Type B pancreatic cell (in vitro differentiated cells): ENCODE data around the gene POLD4. TPM values are rescaled to one million over a fixed set of nuclear protein-coding genes. Genes with fewer than 3 reads are reported as not detected.

ENCODE experiments used
- DNase-seq: peaks from one replicate; pipeline ENCODE4 v3.0.0; 2021; ENCODE audit warnings: mixed read lengths; ENCODE audit not compliant: unreplicated experiment; ENCODE audit errors: extremely low spot score
- H3K27ac Mint-ChIP-seq: 2 replicates; pipeline ENCODE4 v1.8.0; 2021; ENCODE audit warnings: mild to moderate bottlenecking, mixed read lengths
- H3K27me3 Mint-ChIP-seq: 2 replicates; pipeline ENCODE4 v1.8.0; 2021; ENCODE audit warnings: mixed read lengths
- H3K36me3 Mint-ChIP-seq: 2 replicates; pipeline ENCODE4 v1.8.0; 2021; ENCODE audit warnings: mixed read lengths
- H3K4me1 Mint-ChIP-seq: one replicate; pipeline ENCODE4 v1.8.0; 2021; ENCODE audit warnings: mixed read lengths; ENCODE audit not compliant: unreplicated experiment
- H3K4me3 Mint-ChIP-seq: 2 replicates; pipeline ENCODE4 v1.8.0; 2021; ENCODE audit warnings: mild to moderate bottlenecking, mixed read lengths
- H3K9me3 Mint-ChIP-seq: 2 replicates; pipeline ENCODE4 v1.8.0; 2021; ENCODE audit warnings: mixed read lengths
- total RNA-seq: library from RNA; stranded (reverse); gene quantifications from 2 replicates; pipeline ENCODE4 v1.2.1, GENCODE V29; 2021; ENCODE audit warnings: low replicate concordance
- TF ChIP-seq, protein P1 (sequence below): fragments of 200-600 bp; sonication (generic); conservative IDR thresholded peaks from 2 replicates; pipeline ENCODE4 v1.5.0; 2021; ENCODE audit warnings: antibody characterized with exemption, mild to moderate bottlenecking

POLD4 gene
- total RNA-seq, 1 donor from 2014 or later, result 15.0 TPM

DNA sequence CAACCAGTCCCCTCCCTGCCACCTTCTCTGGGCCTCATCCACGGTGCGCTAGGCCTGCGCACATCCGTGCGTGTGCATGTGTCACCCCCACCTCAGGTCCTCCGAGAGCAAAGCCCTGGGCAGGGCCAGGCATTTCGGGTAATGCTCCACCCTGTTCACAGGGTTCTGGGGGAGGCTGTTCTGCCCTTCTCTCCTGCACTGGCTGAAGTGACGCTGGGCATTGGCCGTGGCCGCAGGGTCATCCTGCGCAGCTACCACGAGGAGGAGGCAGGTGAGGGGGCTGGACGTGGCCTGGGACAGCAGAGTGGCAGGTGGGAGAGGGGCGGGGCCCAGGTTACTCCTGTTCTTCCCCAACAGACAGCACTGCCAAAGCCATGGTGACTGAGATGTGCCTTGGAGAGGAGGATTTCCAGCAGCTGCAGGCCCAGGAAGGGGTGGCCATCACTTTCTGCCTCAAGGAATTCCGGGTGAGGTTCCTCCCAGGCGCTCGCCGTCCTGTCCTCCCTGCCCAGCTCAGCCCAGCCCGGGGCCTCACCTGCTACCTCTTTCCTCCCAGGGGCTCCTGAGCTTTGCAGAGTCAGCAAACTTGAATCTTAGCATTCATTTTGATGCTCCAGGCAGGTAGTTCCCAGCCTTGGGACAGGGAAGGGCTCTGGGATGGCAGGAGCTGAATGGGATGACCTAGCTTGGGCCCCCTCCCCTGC is 42.4 kb upstream of the POLD4 start:
- Mint-ChIP-seq H3K4me1 (peaks cover 8% of the 10 kb centered on the region), H3K4me3 (no peak overlapping the region)

DNA sequence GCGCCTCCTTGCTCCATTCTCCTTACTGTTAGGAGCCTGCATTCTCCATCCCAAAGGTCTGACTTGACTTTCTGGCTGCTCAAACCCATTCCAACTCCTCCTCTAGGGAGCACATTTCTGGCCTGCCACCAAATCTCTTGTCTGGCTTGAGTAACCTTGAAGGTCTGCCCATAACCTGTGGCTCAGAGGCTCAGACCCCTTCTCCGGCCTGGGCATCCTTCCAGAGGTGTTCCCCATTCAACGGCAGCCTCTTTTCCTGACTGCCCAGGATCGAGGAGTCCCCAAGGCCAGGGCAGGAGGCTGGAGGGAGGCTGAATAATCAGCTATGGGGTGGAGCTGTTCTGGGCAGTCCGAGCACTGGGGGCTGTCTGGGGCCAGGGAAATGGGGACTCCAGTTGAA is 40.6 kb upstream of the POLD4 start:
- peak overlapping the region; percentile 68 for H3K4me3 Mint-ChIP-seq
- H3K9me3 Mint-ChIP-seq, result no peaks in the 10 kb centered on the region
- peaks cover 17% of the 10 kb centered on the region for H3K4me1 Mint-ChIP-seq
- no peaks in the 10 kb centered on the region for H3K36me3 Mint-ChIP-seq
- TF ChIP-seq, protein P1, sequence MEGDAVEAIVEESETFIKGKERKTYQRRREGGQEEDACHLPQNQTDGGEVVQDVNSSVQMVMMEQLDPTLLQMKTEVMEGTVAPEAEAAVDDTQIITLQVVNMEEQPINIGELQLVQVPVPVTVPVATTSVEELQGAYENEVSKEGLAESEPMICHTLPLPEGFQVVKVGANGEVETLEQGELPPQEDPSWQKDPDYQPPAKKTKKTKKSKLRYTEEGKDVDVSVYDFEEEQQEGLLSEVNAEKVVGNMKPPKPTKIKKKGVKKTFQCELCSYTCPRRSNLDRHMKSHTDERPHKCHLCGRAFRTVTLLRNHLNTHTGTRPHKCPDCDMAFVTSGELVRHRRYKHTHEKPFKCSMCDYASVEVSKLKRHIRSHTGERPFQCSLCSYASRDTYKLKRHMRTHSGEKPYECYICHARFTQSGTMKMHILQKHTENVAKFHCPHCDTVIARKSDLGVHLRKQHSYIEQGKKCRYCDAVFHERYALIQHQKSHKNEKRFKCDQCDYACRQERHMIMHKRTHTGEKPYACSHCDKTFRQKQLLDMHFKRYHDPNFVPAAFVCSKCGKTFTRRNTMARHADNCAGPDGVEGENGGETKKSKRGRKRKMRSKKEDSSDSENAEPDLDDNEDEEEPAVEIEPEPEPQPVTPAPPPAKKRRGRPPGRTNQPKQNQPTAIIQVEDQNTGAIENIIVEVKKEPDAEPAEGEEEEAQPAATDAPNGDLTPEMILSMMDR, result no peak
- H3K27me3 Mint-ChIP-seq, result no peaks in the 10 kb centered on the region
- peak overlapping the region; percentile 78 for H3K27ac Mint-ChIP-seq
- no peak for DNase-seq

More for the DNA sequence above, 42.4 kb upstream of the POLD4 start:
- no peak for DNase-seq
- TF ChIP-seq, protein P1, result no peak
- Mint-ChIP-seq H3K36me3 (no peaks in the 10 kb centered on the region), H3K27ac (no peak overlapping the region), H3K9me3 (no peaks in the 10 kb centered on the region), H3K27me3 (no peaks in the 10 kb centered on the region)

DNA sequence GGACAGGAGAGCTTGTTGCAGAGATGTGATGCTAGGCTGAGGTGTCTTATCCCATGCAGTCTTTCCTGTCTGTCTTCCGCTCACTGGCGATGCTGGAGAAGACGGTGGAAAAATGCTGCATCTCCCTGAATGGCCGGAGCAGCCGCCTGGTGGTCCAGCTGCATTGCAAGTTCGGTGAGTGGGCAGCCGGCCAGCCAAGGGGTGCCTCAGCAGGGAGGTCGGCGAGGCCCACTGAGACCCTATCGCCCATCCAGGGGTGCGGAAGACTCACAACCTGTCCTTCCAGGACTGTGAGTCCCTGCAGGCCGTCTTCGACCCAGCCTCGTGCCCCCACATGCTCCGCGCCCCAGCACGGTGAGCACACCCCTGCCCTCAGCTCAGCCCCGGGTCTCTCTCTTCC is 40.1 kb upstream of the POLD4 start:
- peak overlapping the region; percentile 92 for H3K4me3 Mint-ChIP-seq
- TF ChIP-seq, protein P1, result no peak
- DNase-seq, result no peak
- H3K36me3 Mint-ChIP-seq, result no peaks in the 10 kb centered on the region
- H3K9me3 Mint-ChIP-seq, result no peaks in the 10 kb centered on the region
- H3K27me3 Mint-ChIP-seq, result no peaks in the 10 kb centered on the region
- peaks cover 18% of the 10 kb centered on the region for H3K4me1 Mint-ChIP-seq
- peak overlapping the region; percentile 78 for H3K27ac Mint-ChIP-seq

DNA sequence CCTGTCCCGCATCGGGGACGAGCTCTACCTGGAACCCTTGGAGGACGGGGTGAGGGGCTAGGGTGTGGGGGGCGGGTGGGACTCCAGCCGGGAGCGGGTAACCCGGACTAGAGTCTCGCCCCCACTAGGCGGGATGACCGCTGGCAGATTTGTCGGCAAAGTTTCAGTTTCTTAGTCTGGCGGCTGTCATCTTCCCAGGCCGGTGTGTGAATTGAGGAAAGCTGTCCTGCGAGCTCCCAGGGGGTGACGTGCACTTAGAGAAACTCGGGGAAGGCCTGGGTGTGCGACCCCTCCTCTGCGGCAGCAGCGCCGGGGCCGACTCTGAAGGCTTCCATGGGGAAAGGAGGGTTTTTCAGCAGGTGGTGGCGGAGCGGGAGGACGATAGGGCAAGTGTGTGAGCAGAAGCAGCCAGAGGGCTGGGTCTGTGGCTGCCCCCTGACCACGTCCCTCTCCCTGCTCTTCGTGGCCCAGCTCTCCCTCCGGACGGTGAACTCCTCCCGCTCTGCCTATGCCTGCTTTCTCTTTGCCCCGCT is 38.9 kb upstream of the POLD4 start:
- peak overlapping the region; percentile 92 for H3K4me3 Mint-ChIP-seq
- DNase-seq, result no peak
- H3K27ac Mint-ChIP-seq, result peak overlapping the region; percentile 63
- no peaks in the 10 kb centered on the region for H3K9me3 Mint-ChIP-seq
- peaks cover 18% of the 10 kb centered on the region for H3K4me1 Mint-ChIP-seq
- H3K27me3 Mint-ChIP-seq, result peaks cover 4% of the 10 kb centered on the region
- H3K36me3 Mint-ChIP-seq, result no peaks in the 10 kb centered on the region
- TF ChIP-seq, protein P1, result no peak

DNA sequence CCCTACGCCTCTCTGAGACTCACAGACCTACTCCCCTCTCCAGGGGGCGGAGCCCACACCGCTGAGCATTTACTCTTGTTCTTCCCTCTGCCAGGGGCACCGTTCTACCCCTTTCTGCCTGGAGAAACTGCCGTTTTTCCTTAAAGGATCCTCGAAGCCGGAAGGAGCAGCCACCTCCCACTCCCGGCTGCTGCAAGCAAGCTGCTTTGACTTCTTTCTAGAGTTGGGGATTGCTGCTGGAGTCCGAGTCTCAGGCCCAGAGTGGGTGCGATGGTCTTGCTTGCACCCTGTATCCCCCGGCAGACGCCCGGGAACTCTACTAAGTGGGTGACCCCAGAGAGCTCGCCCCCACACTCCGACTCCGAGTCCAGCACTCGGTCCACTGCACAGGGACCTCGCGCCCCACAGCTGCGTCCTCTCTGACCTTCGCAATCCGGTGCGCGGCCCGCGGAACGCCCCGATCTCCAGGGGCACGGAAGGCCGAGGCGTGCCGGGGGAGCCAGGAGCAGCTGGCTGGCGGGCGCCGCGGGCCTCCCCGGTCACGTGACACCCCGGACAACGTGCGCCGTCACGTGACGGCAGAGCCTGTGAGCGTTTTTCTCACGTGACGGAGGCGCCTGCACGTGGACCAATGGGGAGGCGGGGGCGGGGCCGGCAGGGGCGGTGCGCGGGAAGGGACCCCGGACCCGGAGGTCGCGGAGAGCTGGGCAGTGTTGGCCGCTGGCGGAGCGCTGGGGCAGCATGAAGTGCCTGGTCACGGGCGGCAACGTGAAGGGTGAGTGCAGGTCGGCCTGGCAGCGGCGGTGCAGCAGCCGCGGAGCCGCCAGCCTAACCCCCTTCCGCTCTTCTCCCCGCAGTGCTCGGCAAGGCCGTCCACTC is 38.2 kb upstream of the POLD4 start, which contains the start of gene RAD9A:
RAD9A (plus strand) TSS at position 683 of the 879 bp plus-strand sequence; CDS start at position 742, 59 bp downstream.
- TF ChIP-seq, protein P1, result no peak
- Mint-ChIP-seq H3K4me3 (peak within 1 kb of the TSS; percentile 92), H3K9me3 (no peaks in the 10 kb centered on the region)

More for the DNA sequence above, 38.2 kb upstream of the POLD4 start, which contains the start of gene RAD9A:
- Mint-ChIP-seq H3K4me1 (peaks cover 18% of the 10 kb centered on the region), H3K27me3 (peaks cover 11% of the 10 kb centered on the region), H3K36me3 (no peaks in the 10 kb centered on the region), H3K27ac (peak within 1 kb of the TSS; percentile 85)
- DNase-seq, result peak; percentile 96
